CD4-positive, alpha-beta T cell (primary cell): Measurements from ENCODE around the gene ZNF774. TPM values are rescaled to one million over a fixed set of nuclear protein-coding genes. Genes with fewer than 3 reads are reported as not detected.
"Not testable (repeated sequence)": the region's sequence is repeated elsewhere in the genome, so short reads cannot be mapped to it uniquely, and the experiment has no call there.

Source experiments
- ATAC-seq: fragments of 200-7000 bp; cut with Tn5 transposase; one replicate; pipeline ENCODE4 v1.10.0; 2022; ENCODE audit warnings: mild to moderate bottlenecking; ENCODE audit not compliant: poor library complexity
- CTCF ChIA-PET: fragments of 350-600 bp; sonication (Branson Sonifier 250); formaldehyde crosslinking; loops from one replicate; lab custom pipeline; 2021; ENCODE audit warnings: antibody characterized with exemption, inconsistent platforms; lab: Charles Lee
- POLR2A ChIA-PET: fragments of 350-600 bp; sonication (Branson Sonifier 250); formaldehyde crosslinking; loops from one replicate; lab custom pipeline; 2021; ENCODE audit warnings: antibody characterized with exemption, inconsistent platforms; lab: Charles Lee
- DNase-seq, 14 experiments: peaks; one replicate each; pipeline ENCODE4 v3.0.0-alpha.2; 2013 to 2020; ENCODE audit warnings: mixed read lengths in 2 of 14
- H3K27ac ChIP-seq, 2 donors: one replicate each; pipeline versions ENCODE4 v1.5.1 to v1.7.0; 2013; ENCODE audit warnings: low read length in 2 of 2, low read depth in 1 of 2, mild to moderate bottlenecking in 1 of 2
- H3K27me3 ChIP-seq, 2 experiments: 1 replicate in 1 of 2; 2 replicates in 1 of 2; pipeline versions ENCODE4 v1.6.1 to v1.7.0; 2013; ENCODE audit warnings: low read length in 2 of 2, control low read depth in 1 of 2, mild to moderate bottlenecking in 1 of 2, moderate library complexity in 1 of 2; ENCODE audit not compliant: insufficient read depth in 2 of 2, control insufficient read depth in 1 of 2
- H3K36me3 ChIP-seq: one replicate; pipeline ENCODE4 v1.6.1; 2013; ENCODE audit warnings: low read length, control low read depth; ENCODE audit not compliant: insufficient read depth
- H3K4me1 ChIP-seq: one replicate; pipeline ENCODE4 v1.6.1; 2013; ENCODE audit warnings: low read length, control low read depth; ENCODE audit not compliant: insufficient read depth
- H3K4me3 ChIP-seq: one replicate; pipeline ENCODE4 v1.5.1; 2013; ENCODE audit warnings: mild to moderate bottlenecking, low read length, moderate library complexity
- H3K9me3 ChIP-seq, 2 experiments: 1 replicate in 1 of 2; 2 replicates in 1 of 2; pipeline versions ENCODE4 v1.6.1 to v1.7.0; 2013; ENCODE audit warnings: low read length in 2 of 2, mild to moderate bottlenecking in 2 of 2, control low read depth in 1 of 2, moderate library complexity in 1 of 2; ENCODE audit not compliant: control insufficient read depth in 1 of 2, insufficient read depth in 1 of 2
- H3K27ac Mint-ChIP-seq: one replicate; pipeline ENCODE4 v1.8.0; 2020; ENCODE audit warnings: mixed read lengths
- H3K27me3 Mint-ChIP-seq: one replicate; pipeline ENCODE4 v1.8.0; 2021; ENCODE audit warnings: mixed read lengths
- H3K36me3 Mint-ChIP-seq: one replicate; pipeline ENCODE4 v1.8.0; 2021; ENCODE audit warnings: low read depth, mixed read lengths
- H3K4me1 Mint-ChIP-seq: one replicate; pipeline ENCODE4 v1.8.0; 2021; ENCODE audit warnings: low read depth, mixed read lengths
- H3K4me3 Mint-ChIP-seq: one replicate; pipeline ENCODE4 v1.8.0; 2020; ENCODE audit warnings: mild to moderate bottlenecking, mixed read lengths
- H3K9me3 Mint-ChIP-seq: one replicate; pipeline ENCODE4 v1.8.0; 2020; ENCODE audit warnings: mixed read lengths
- intact Hi-C, 2 experiments: fragments of 100-400 bp; cut with DNase I in 1 of 2; cut with micrococcal nuclease in 1 of 2; formaldehyde crosslinking; loops; one replicate each; pipeline versions ENCODE4 v1.15.1 to v1.9.0; 2023 to 2025; cut with DNase I, micrococcal nuclease
- total RNA-seq, 174 experiments: library from RNA in 2 of 174; stranded (reverse) in 2 of 174; gene quantifications; one replicate each; pipeline ENCODE4 v1.2.3 and lab custom pipeline; 2021 to 2026
- TF ChIP-seq, protein P1 (sequence below): fragments of 200-600 bp; IDR thresholded peaks from one replicate; pipeline ENCODE4 v1.8.0; 2022; ENCODE audit warnings: antibody characterized with exemption, mild to moderate bottlenecking

ZNF774 gene
- total RNA-seq, 2 experiments from 2014 or later, result 0.20 to 1.1 TPM

DNA sequence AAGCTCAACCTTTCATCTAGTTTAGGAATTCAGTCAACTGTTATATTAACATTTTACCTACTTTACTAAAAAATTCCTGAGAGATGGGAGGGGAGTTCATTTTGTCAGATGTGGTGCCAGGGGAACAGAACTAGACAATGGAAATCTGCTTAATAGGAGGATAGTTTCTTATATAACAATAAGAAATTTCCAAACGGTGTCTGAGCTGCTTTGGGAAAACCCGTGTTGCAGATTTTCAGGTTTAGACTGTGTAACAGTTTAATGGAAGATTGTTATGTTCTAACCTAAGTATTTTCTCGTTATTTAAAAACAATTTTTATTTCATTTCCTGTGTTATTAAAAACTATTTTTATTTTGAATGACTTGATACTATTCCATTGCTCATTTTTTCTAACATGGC lies 55.3 kb downstream of the ZNF774 start:
- intact Hi-C loops, result loop anchor here in 1 of 2 experiments (5.0 kb wide), 1 partner anchor 40 kb away; no protein-coding TSS in a partner anchor
- TF ChIP-seq, protein P1, sequence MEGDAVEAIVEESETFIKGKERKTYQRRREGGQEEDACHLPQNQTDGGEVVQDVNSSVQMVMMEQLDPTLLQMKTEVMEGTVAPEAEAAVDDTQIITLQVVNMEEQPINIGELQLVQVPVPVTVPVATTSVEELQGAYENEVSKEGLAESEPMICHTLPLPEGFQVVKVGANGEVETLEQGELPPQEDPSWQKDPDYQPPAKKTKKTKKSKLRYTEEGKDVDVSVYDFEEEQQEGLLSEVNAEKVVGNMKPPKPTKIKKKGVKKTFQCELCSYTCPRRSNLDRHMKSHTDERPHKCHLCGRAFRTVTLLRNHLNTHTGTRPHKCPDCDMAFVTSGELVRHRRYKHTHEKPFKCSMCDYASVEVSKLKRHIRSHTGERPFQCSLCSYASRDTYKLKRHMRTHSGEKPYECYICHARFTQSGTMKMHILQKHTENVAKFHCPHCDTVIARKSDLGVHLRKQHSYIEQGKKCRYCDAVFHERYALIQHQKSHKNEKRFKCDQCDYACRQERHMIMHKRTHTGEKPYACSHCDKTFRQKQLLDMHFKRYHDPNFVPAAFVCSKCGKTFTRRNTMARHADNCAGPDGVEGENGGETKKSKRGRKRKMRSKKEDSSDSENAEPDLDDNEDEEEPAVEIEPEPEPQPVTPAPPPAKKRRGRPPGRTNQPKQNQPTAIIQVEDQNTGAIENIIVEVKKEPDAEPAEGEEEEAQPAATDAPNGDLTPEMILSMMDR, result no peak
- Histone ChIP-seq H3K4me3 (no peak overlapping the region), H3K27ac (no peak overlapping the region), H3K9me3 (peaks cover 0 to 5% of the 10 kb centered on the region in 2 experiments), H3K4me1 (peaks cover 21% of the 10 kb centered on the region), H3K36me3 (no peaks in the 10 kb centered on the region), H3K27me3 (no peaks in the 10 kb centered on the region)
- DNase-seq, result no peak
- peaks cover 26% of the 10 kb centered on the region for H3K36me3 Mint-ChIP-seq
- peaks cover 70% of the 10 kb centered on the region for H3K4me1 Mint-ChIP-seq
- H3K27ac Mint-ChIP-seq, result no peak overlapping the region
- no peaks in the 10 kb centered on the region for H3K27me3 Mint-ChIP-seq
- no peaks in the 10 kb centered on the region for H3K9me3 Mint-ChIP-seq
- POLR2A ChIA-PET, result interaction anchor here (0.6 to 1.7 kb wide), 2 partner anchors 15 to 19 kb away, joined by 3 to 6 read pairs; no protein-coding TSS in a partner anchor
- no peak for ATAC-seq
- CTCF ChIA-PET, result interaction anchor here (1.2 to 1.7 kb wide), 4 partner anchors 9 to 87 kb away, joined by 3 to 7 read pairs (median 4); no protein-coding TSS in a partner anchor
- no peak overlapping the region for H3K4me3 Mint-ChIP-seq

DNA sequence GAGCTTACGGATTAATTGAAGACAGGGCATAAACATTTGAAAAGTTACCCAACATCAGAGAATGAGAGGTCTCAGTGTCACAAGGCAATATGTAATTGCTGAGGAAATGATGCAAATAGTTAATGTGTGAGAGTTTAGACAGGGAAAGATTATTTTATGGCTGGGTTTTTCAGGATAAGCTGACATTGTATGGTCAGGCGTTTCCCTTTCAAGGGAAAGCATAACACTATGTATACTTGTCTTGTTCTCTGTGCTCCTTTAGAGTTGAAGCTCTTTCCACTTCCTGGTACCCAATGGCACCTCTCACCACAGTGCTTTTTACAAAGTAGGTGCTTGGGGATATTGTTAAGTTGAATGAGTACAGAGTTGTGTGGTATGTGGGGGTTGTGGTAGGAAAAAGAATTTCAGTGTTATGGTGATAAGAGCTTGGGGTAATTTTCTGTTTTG lies 55.8 kb downstream of the ZNF774 start:
- ChIA-PET CTCF (interaction anchor here (1.2 to 1.7 kb wide), 4 partner anchors 9 to 88 kb away, joined by 3 to 7 read pairs (median 4); no protein-coding TSS in a partner anchor), POLR2A (interaction anchor here (0.6 to 1.7 kb wide), 2 partner anchors 16 to 19 kb away, joined by 3 to 6 read pairs; no protein-coding TSS in a partner anchor)
- ATAC-seq (peak; percentile 75), DNase-seq (peak in 3 of 14 experiments; percentile 67 to 83 (median 69))
- Mint-ChIP-seq H3K27ac (peak overlapping the region; percentile 18), H3K27me3 (no peaks in the 10 kb centered on the region), H3K4me3 (peak overlapping the region; percentile 35), H3K36me3 (peaks cover 26% of the 10 kb centered on the region), H3K4me1 (peaks cover 71% of the 10 kb centered on the region), H3K9me3 (no peaks in the 10 kb centered on the region)
- Histone ChIP-seq H3K27me3 (no peaks in the 10 kb centered on the region), H3K9me3 (peaks cover 0 to 5% of the 10 kb centered on the region in 2 experiments), H3K27ac (no peak overlapping the region), H3K4me1 (peaks cover 24% of the 10 kb centered on the region), H3K36me3 (no peaks in the 10 kb centered on the region), H3K4me3 (no peak overlapping the region)
- TF ChIP-seq, protein P1, result no peak
- intact Hi-C loops, result loop anchor here in 1 of 2 experiments (5.0 kb wide), 1 partner anchor 39 kb away; no protein-coding TSS in a partner anchor

DNA sequence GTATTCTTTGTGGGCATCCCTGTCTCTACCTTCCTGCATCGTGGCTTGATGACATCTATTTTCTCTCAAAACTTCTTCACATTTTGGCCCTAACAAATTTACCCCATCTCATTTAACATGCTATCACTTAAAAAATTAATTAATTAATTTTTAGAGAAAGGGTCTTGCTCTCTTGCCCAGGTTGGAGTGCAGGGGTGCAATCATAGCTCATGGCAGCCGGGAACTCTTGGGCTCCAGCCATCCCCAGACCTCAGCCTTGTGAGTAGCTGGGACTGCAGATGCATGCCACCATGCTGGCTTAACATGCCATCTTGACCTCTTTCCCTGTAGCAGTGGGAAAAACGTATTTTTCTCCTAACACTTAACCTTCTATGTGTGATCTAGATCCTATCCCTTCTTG lies 56.6 kb downstream of the ZNF774 start:
- DNase-seq (no peak), ATAC-seq (no peak)
- H3K27ac Mint-ChIP-seq, result no peak overlapping the region
- H3K4me1 ChIP-seq, result peaks cover 23% of the 10 kb centered on the region
- H3K27me3 Mint-ChIP-seq, result no peaks in the 10 kb centered on the region
- H3K27ac ChIP-seq, result no peak overlapping the region
- H3K4me3 Mint-ChIP-seq, result no peak overlapping the region
- H3K27me3 ChIP-seq, result no peaks in the 10 kb centered on the region
- H3K9me3 ChIP-seq, result peaks cover 0 to 5% of the 10 kb centered on the region in 2 experiments
- H3K4me3 ChIP-seq, result no peak overlapping the region
- POLR2A ChIA-PET, result interaction anchor here (0.5 to 1.7 kb wide), 3 partner anchors 17 to 494 kb away, joined by 3 to 6 read pairs (median 3); partner anchors contain the start of gene MAN2A2
- H3K36me3 ChIP-seq, result no peaks in the 10 kb centered on the region
- TF ChIP-seq, protein P1, result no peak
- CTCF ChIA-PET, result interaction anchor here (1.2 to 1.7 kb wide), 4 partner anchors 10 to 89 kb away, joined by 3 to 7 read pairs (median 4); no protein-coding TSS in a partner anchor
- H3K4me1 Mint-ChIP-seq, result peaks cover 79% of the 10 kb centered on the region
- H3K36me3 Mint-ChIP-seq, result peaks cover 26% of the 10 kb centered on the region
- no peaks in the 10 kb centered on the region for H3K9me3 Mint-ChIP-seq
- intact Hi-C loops, result loop anchor here in 1 of 2 experiments (5.0 kb wide), 1 partner anchor 39 kb away; no protein-coding TSS in a partner anchor

DNA sequence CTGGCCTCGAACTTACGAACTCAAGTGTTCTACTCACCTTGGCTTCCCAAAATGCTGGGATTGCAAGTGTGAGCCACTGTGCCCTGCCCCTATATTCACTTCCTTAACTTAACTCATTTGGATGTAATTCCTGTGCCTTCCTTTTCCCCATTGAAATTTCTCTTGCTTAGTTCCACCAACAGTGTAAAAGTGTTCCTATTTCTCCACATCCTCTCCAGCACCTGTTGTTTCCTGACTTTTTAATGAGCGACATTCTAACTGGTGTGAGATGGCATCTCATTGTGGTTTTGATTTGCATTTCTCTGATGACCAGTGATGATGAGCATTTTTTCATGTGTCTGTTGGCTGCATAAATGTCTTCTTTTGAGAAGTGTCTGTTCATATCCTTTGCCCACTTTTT lies 57.5 kb downstream of the ZNF774 start:
- intact Hi-C loops, result loop anchor here in 1 of 2 experiments (5.0 kb wide), 1 partner anchor 38 kb away; no protein-coding TSS in a partner anchor
- H3K36me3 ChIP-seq, DNase-seq, H3K27me3 ChIP-seq, H3K4me3 ChIP-seq, H3K9me3 Mint-ChIP-seq, H3K27ac ChIP-seq, CTCF ChIA-PET, H3K27ac Mint-ChIP-seq, H3K4me3 Mint-ChIP-seq, H3K9me3 ChIP-seq, ATAC-seq, POLR2A ChIA-PET, H3K27me3 Mint-ChIP-seq: not testable (repeated sequence)
- H3K4me1 ChIP-seq, result peaks cover 31% of the 10 kb centered on the region
- peaks cover 21% of the 10 kb centered on the region for H3K36me3 Mint-ChIP-seq
- peaks cover 81% of the 10 kb centered on the region for H3K4me1 Mint-ChIP-seq

DNA sequence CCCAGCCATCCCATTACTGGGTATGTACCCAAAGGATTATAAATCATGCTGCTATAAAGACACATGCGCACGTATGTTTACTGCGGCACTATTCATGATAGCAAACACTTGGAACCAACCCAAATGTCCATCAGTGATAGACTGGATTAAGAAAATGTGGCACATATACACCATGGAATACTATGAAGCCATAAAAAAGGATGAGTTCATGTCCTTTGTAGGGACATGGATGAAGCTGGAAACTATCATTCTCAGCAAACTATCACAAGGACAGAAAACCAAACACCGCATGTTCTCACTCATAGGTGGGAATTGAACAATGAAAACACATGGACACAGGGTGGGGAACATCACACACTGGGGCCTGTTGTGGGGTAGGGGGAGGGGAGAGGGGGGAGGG lies 58.2 kb downstream of the ZNF774 start:
- DNase-seq, ATAC-seq, CTCF ChIA-PET, H3K9me3 ChIP-seq, H3K27me3 ChIP-seq, H3K27ac ChIP-seq, H3K27ac Mint-ChIP-seq, H3K4me3 Mint-ChIP-seq, H3K27me3 Mint-ChIP-seq, H3K36me3 ChIP-seq, H3K4me3 ChIP-seq, H3K9me3 Mint-ChIP-seq, POLR2A ChIA-PET: not testable (repeated sequence)
- Mint-ChIP-seq H3K4me1 (peaks cover 77% of the 10 kb centered on the region), H3K36me3 (peaks cover 21% of the 10 kb centered on the region)
- intact Hi-C loops, result loop anchor here in 1 of 2 experiments (5.0 kb wide), 1 partner anchor 33 kb away; no protein-coding TSS in a partner anchor
- peaks cover 33% of the 10 kb centered on the region for H3K4me1 ChIP-seq
